Middle frontal gyrus (tissue), 1 donor: Measurements from ENCODE around the gene PDK1.
"Not testable (repeated sequence)": the region's sequence is repeated elsewhere in the genome, so short reads cannot be mapped to it uniquely, and the experiment has no call there.

ENCODE experiments used
- DNase-seq: peaks from one replicate; pipeline ENCODE4 v3.0.0-alpha.2; 2015; ENCODE audit warnings: low spot score; ENCODE audit errors: extremely low spot score

PDK1 gene

GRCh38 chr2:172552547-172553291 lies 3.2 kb upstream of the PDK1 start:
- DNase-seq, result no peak

- no peak for DNase-seq
Measured at GRCh38 chr2:172554352-172555271, 1.3 kb upstream of the PDK1 start.

GRCh38 chr2:172555272-172555521 lies 693 bp upstream of the PDK1 start:
- no peak for DNase-seq

GRCh38 chr2:172556284-172557033 lies 569 bp downstream of the PDK1 start:
- no peak for DNase-seq

GRCh38 chr2:172558372-172558771 lies 2.5 kb downstream of the PDK1 start:
- DNase-seq, result no peak

GRCh38 chr2:172560721-172561120 lies 4.8 kb downstream of the PDK1 start:
- DNase-seq, result no peak

GRCh38 chr2:172561270-172561669 lies 5.4 kb downstream of the PDK1 start:
- no peak for DNase-seq

GRCh38 chr2:172562298-172562697 lies 6.4 kb downstream of the PDK1 start:
- DNase-seq, result no peak

- no peak for DNase-seq
Measured at GRCh38 chr2:172564376-172564775, 8.5 kb downstream of the PDK1 start.

- DNase-seq, result no peak
Measured at GRCh38 chr2:172571245-172571644, 15.4 kb downstream of the PDK1 start.

- no peak for DNase-seq
Measured at GRCh38 chr2:172572981-172573380, 17.1 kb downstream of the PDK1 start.

GRCh38 chr2:172574965-172575364 lies 19.1 kb downstream of the PDK1 start:
- DNase-seq, result no peak

- no peak for DNase-seq
Measured at GRCh38 chr2:172578054-172578453, 22.2 kb downstream of the PDK1 start.

GRCh38 chr2:172578860-172579512 lies 23.1 kb downstream of the PDK1 start:
- no peak for DNase-seq

- DNase-seq, result no peak
Measured at GRCh38 chr2:172580544-172580943, 24.7 kb downstream of the PDK1 start.

GRCh38 chr2:172582656-172583055 lies 26.8 kb downstream of the PDK1 start:
- no peak for DNase-seq

- no peak for DNase-seq
Measured at GRCh38 chr2:172586245-172586891, 30.5 kb downstream of the PDK1 start.

GRCh38 chr2:172587231-172587630 lies 31.3 kb downstream of the PDK1 start:
- not testable (repeated sequence) for DNase-seq

- no peak for DNase-seq
Measured at GRCh38 chr2:172588931-172589330, 33.0 kb downstream of the PDK1 start.

- not testable (repeated sequence) for DNase-seq
Measured at GRCh38 chr2:172591386-172591785, 35.5 kb downstream of the PDK1 start.

GRCh38 chr2:172592190-172592589 lies 36.3 kb downstream of the PDK1 start:
- not testable (repeated sequence) for DNase-seq
